GM21390 (cell line): ENCODE results near the gene EEF1G.
"Not testable (repeated sequence)": the region's sequence is repeated elsewhere in the genome, so short reads cannot be mapped to it uniquely, and the experiment has no call there.

Experiments used
- ATAC-seq: cut with Tn5 transposase; IDR thresholded peaks from one replicate; pipeline ENCODE4 v1.9.1; 2021; ENCODE audit not compliant: unreplicated experiment

The EEF1G gene

GRCh38 chr11:62603776-62604299 is 30.1 kb upstream of the EEF1G start:
- no peak for ATAC-seq

- no peak for ATAC-seq
Observed at GRCh38 chr11:62603072-62603408, 29.3 kb upstream of the EEF1G start.

- ATAC-seq, result no peak
Observed at GRCh38 chr11:62602141-62603071, 28.7 kb upstream of the EEF1G start.

DNA sequence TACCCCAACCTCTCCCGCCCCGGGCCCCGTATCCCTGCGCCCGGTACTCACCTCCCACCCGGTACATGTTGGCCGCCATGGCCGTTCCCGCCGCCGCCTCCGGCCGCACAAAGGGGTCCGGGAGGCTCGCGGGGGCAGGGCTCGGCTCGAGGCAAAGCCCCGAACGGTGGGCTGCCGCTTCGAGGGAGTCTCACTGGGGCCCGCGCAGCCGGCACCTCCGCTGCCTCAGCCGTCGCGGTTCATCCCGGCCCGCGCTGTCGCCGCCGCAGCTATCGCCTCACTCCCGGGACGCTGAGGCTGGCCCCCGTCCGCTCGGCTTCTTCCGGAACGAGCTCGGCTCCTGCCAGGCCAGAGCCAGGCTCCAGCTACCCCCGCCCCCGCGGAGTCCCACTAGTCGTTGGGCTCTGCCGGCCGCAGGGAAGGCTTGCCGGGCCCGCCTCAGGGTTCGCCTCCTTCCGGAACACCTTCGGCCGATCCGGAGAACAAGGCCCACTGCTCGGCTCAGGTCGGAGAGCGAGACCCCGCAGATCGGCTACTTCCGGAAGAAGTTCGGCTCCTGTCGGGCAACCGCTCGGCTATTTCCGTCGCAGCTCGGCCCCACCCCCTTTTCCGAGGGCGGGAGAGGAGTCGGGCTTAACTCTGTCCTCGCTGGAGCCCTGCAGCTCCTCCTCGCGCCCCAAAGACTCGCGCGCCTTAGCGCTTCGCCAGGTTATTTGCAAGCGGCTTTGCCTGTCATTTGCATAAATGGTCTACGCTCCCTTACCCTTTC is 27.9 kb upstream of the EEF1G start, which contains the start of gene MTA2:
Gene MTA2, minus strand, starts transcription at position 494 of the 769 bp plus-strand sequence. Its CDS starts 415 bp downstream, at position 79.
- peak; percentile 67 for ATAC-seq

GRCh38 chr11:62601122-62601371 is 27.4 kb upstream of the EEF1G start:
- no peak for ATAC-seq

DNA sequence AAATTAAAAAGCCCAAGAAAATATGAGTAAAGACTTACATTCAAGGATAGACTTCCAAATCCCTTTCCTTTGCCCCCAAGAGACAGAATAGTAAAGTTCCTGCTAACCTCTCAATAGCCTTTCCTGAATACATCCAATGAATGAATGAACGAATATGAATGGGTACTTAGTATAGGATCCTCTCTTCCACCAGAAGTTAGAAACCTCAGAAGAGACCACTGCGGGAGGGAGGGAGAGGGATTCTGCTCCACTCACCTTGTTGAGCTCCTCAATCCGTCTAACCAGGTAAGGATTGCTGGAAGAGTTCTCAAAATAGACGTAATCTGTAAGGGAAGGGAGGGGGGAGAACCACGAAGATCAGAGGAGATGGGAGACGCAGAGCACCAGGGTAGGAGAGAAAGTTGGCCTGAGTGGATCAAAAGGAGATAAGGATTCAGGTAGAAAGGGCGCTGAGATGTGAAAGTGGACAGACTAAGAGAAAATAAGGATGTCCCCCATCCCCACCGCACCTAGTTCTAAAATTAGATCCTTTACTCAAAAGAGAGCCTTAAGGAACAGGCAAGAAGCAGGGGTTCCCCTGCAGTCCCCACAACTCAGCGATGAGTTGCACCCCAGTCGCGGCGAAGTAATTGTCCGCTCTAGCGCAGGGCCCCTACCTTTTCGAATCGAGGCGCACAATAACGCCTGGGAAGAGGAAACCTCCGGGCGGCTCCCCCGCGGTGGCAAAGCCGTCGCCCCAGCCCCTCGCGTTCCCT is 26.9 kb upstream of the EEF1G start:
- no peak for ATAC-seq

GRCh38 chr11:62599901-62600300 is 26.2 kb upstream of the EEF1G start:
- ATAC-seq, result no peak

DNA sequence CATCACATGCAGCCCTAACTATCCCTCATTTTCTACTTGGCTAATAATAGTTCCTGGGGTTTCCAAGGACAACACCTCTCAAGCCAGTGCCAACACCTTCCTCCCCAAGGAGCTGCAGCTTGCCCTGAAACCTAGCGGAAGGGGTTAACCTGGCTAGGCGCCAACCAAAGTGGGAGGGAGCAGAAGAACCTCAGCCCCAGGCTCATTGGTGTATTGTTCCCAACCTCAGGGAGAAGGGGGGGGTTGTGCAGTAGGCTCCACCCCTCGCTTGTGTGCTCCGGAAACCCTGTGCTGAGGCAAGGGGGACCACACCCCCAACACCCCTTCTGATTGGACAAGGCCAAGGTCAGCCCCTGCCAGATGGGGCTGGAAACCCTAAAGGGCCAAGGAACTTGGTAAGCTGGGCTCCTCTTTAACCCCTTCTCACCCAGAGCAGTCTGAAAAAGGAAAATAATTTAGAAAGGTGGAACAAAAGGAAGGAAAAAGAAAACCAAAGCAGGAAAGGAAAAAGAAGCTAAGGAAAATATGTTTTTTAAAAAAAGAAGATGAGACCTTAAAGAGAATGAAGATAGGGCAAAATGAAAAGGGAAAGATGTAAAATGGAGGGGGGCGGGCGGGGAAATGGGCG is 25.5 kb upstream of the EEF1G start:
- peak; percentile 55 for ATAC-seq

DNA sequence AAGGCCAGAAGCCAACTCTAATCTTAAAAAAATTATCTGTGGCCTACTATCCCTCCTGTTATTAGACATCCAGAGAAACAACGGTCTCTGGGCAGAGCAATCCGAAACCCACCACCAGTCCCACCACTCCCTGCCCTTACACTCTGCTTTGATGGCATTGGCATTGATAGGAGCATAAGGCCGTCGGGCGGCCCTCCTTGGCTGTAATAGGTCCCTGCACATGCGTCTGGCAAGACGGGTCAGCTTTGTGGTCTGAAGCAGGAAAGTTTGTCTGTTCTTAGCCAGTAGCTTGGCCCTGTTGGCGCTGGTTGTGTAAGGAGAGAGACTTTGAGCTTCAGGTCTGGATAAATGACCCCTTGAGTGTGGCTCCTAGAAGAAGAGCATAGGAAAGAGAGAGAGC is 21.4 kb upstream of the EEF1G start:
- no peak for ATAC-seq

GRCh38 chr11:62593434-62594044 is 19.8 kb upstream of the EEF1G start:
- ATAC-seq, result no peak

DNA sequence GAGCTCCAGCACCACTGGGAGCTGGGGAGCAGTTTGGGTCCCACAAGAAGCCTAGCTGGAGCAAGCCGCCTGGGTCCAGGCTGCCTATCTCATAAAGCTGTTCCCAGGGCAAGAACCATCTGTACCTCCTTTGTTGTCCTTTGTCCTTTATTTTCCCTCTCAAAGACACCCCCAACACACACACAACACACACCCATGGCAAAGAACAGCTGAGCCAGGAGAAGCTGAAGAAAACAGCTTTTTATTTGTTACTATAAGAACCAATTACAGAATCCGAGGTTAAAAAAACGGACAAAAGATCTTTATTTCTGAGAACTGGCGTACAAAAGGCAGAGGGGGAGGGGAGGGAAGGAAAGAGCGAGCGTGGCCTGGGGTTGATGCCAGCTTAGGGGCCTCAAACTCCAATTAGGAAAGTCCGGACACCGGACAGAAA is 19.3 kb upstream of the EEF1G start:
- no peak for ATAC-seq

DNA sequence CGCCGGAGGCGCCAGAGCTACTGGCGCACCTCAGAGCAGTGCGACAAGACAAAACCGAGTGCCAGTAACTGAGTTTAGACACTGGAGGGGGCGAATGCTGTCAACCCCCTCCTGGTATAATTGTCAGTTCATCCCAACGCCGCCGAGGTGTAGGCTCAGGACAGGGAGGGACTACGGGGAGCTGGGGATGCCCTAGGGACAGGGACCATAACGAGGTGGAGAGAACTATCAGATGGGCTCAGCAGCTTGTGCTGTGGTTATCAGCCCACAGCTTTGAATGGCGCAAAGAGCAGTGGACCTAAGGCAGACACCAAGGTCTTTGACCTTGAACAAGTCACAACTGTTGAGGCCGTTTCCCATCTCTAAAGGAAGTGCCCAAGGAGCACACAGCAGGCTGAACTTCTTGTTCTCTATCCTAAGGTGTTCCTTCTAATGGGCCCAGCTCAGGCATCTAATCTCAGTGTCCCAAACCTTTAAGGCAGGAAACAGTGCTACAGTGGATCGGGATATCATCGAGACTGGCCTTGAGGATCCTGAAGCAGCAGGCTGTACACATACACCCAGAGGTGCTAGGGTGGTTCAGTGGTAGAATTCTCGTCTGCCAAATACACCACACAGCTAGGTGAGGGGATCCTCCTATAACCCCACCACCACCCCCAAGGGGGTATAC is 18.6 kb upstream of the EEF1G start:
- ATAC-seq, result no peak

DNA sequence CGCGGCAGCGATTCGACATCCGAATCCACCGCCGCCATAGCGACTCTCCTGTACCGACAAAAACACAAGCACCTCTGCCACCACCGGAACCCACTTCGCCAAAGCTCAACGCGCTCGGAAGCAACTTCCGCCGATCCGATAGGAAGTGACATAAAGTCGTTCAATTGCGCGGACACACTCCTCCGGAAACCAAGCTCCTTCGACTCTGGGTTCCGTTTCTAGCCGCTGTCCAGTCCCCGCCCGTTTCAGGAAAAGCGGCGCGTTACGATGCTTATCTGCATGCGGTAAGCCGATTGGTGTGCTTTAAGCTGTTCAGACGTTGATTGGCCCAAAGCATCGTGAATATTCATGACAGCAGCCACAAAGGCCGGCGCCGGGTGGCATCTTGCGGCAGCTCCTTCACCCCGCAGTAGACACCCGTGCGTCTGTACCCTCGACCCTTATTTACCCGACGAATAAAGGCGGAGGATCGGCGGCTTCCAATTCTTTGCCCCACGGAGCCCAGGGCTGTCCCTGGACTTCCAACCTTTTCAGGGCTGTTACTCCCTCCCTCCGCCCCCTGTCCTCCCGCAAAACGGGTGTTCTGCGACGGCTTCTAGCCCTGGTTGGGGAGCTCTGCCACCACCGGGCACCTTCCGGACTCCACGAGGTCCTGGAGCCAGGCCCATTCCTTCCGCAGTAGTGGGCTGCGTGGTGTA is 17.9 kb upstream of the EEF1G start, which contains the start of gene TUT1:
Gene TUT1, minus strand, starts transcription at position 76 of the 698 bp plus-strand sequence. Its CDS starts 38 bp downstream, at position 38.
- peak; percentile 86 for ATAC-seq

DNA sequence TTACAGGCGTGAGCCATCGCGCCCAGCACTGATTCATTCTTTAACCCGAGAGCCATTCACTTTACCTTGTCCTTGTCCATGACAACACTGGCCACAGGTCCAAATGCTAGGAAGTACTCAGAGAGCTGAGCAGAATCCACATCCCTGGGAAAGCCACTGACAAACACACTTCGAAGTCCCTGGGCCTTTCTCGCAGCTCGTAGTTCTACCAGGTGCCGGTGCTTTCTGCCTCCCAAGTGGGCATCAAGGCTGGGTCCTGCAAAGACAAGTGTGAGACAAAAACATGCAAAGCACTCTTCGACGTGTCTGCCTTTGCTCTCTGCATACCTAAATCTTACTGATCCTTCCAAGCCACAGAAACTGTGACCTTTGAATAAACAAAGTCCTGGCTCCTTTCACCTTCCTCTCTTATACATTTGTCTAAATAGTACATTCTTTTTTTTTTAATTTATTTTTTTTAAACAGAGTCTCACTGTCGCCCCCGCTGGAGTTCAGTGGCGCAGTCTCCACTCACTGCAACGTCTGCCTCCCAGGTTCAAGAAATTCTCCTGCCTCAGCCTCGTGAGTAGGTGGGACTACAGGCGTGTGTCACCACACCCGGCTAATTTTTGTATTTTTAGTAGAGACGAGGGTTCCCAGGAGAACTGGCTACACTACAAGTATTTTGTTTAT is 15.4 kb upstream of the EEF1G start:
- no peak for ATAC-seq

DNA sequence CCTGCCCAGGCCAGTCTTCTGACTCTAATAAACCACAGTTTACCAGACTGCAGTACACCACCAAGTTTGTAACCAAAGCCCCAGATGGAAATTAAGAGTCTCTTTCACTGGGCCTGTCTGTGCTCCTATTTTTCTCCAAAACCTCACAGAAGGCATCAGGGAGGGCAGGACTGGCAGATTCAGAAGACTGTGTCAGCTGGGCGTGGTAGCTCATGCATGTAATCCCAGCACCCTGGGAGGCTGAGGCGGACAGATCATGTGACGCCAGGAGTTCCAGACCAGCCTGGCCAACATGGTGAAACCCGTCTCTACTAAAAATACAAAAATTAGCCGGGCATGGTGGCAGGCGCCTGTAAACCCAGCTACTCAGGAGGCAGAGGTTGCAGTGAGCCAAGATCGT is 11.7 kb upstream of the EEF1G start:
- ATAC-seq, result not testable (repeated sequence)

- ATAC-seq, result not testable (repeated sequence)
Observed at GRCh38 chr11:62581735-62582134, 8.0 kb upstream of the EEF1G start.

DNA sequence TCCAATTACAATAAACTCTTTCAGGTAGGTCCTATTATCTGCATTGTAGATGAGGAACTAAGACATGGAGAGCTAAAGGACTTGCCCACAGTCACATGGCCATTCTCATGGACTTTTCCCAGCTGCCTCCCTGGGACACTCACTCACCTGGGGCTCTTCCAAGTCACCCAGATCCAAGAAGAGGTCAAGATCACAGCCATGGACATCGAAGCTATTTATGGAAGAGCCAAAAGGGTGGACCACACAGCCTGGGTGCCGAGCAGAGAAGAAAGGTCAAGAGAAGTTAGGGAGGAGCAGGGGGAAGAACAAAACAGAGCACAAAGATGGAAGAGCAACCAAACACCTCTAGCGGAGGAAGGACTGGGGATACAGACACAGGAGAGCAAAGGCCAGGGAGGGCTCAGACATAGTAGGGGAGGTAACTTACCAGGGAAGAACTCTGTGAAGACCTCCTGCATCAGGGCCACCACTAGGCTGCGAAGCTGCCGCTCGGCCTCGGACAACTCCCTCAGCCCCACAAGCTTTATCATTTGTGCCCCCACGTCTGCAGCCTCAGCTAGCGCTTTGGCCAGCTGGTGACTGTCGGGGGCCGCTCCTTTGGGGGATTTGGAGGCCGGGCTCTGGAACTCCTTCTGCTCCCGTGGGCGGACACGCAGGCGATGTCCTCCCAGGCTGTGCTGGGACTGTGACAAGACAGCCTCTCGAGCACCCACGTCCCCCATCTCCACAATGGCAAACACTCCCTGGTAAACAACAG is 7.4 kb upstream of the EEF1G start:
- ATAC-seq, result no peak

DNA sequence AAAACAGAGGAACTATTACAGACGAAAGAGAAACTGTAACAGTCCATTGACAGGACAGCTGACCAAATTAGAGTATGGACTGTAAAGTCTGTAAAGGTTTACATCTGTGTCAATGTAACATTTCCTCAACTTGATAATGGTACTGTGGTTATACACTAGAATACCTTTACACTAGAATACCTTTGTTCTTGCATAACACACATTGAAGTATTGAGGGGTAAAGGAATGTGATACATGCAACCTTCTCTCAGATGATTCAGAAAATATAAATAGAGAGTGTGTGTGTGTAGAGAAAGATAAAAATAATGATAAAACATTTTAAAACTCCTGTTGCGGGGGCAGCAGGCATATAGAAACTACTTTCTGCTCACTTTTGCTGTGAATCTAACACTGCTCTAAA is 5.6 kb upstream of the EEF1G start:
- no peak for ATAC-seq
